HEK293T (cell line): ENCODE results near the gene EPS8L2.
A peak's percentile ranks its signal among the peaks of the same experiment; 100 is the strongest.
"Not testable (repeated sequence)": the region's sequence is repeated elsewhere in the genome, so short reads cannot be mapped to it uniquely, and the experiment has no call there.

ENCODE experiments used
- CTCF ChIA-PET: fragments of 350-600 bp; formaldehyde crosslinking; extraction: SDS; loops from one replicate; lab custom pipeline; 2021; ENCODE audit warnings: antibody characterized with exemption, inconsistent platforms; lab: Yijun Ruan, JAX
- POLR2A ChIA-PET: fragments of 350-600 bp; formaldehyde crosslinking; extraction: SDS; loops from one replicate; lab custom pipeline; 2020; ENCODE audit warnings: antibody characterized with exemption, inconsistent platforms; lab: Yijun Ruan, JAX
- DNase-seq: peaks from one replicate; pipeline ENCODE4 v3.0.0; 2012; ENCODE audit warnings: mixed read lengths; ENCODE audit errors: extremely low spot score
- ARNT ChIP-seq: fragments of 450-650 bp; IDR thresholded peaks from 2 replicates; pipeline ENCODE4 v1.6.1; 2017; ENCODE audit warnings: mild to moderate bottlenecking
- BHLHE40 ChIP-seq: fragments of 450-650 bp; IDR thresholded peaks from 2 replicates; pipeline ENCODE4 v1.6.1; 2016; ENCODE audit warnings: mild to moderate bottlenecking, moderate library complexity, borderline replicate concordance
- CTBP1 ChIP-seq: fragments of 450-650 bp; IDR thresholded peaks from 2 replicates; pipeline ENCODE4 v1.6.1; 2016; ENCODE audit warnings: borderline replicate concordance
- ELF4 ChIP-seq: fragments of 450-650 bp; IDR thresholded peaks from 2 replicates; pipeline ENCODE4 v1.6.1; 2017; ENCODE audit warnings: antibody characterized with exemption
- FOXA1 ChIP-seq: fragments of 450-650 bp; IDR thresholded peaks from 2 replicates; pipeline ENCODE4 v1.6.1; 2016; ENCODE audit warnings: mild to moderate bottlenecking
- FOXK2 ChIP-seq: fragments of 450-650 bp; IDR thresholded peaks from 2 replicates; pipeline ENCODE4 v1.6.1; 2016; ENCODE audit warnings: mild to moderate bottlenecking
- FOXM1 ChIP-seq: fragments of 450-650 bp; IDR thresholded peaks from 2 replicates; pipeline ENCODE4 v1.6.1; 2017; ENCODE audit warnings: mild to moderate bottlenecking, borderline replicate concordance
- HDGF ChIP-seq: fragments of 450-650 bp; IDR thresholded peaks from 2 replicates; pipeline ENCODE4 v1.6.1; 2017; ENCODE audit warnings: antibody characterized with exemption, borderline replicate concordance
- L3MBTL2 ChIP-seq: fragments of 450-650 bp; conservative IDR thresholded peaks from 2 replicates; pipeline ENCODE4 v1.6.1; 2016; ENCODE audit warnings: mild to moderate bottlenecking
- LEF1 ChIP-seq: fragments of 450-650 bp; IDR thresholded peaks from 2 replicates; pipeline ENCODE4 v1.6.1; 2017; ENCODE audit warnings: mild to moderate bottlenecking, borderline replicate concordance
- NFRKB ChIP-seq: fragments of 450-650 bp; IDR thresholded peaks from 2 replicates; pipeline ENCODE4 v1.6.1; 2016; ENCODE audit warnings: mild to moderate bottlenecking, moderate library complexity
- PKNOX1 ChIP-seq: fragments of 450-650 bp; IDR thresholded peaks from 2 replicates; pipeline ENCODE4 v1.6.1; 2016
- SP1 ChIP-seq: fragments of 450-650 bp; IDR thresholded peaks from 2 replicates; pipeline ENCODE4 v1.6.1; 2017
- SUZ12 ChIP-seq: fragments of 450-650 bp; IDR thresholded peaks from 2 replicates; pipeline ENCODE4 v1.6.1; 2016; ENCODE audit warnings: mild to moderate bottlenecking
- TARDBP ChIP-seq: fragments of 450-650 bp; IDR thresholded peaks from 2 replicates; pipeline ENCODE4 v1.6.1; 2016
- ZNF384 ChIP-seq: fragments of 450-650 bp; IDR thresholded peaks from 2 replicates; pipeline ENCODE4 v1.6.1; 2016

EPS8L2 gene

GRCh38 chr11:726278-727220 lies 20.5 kb downstream of the EPS8L2 start:
- TF ChIP-seq ELF4 (no peak), LEF1 (no peak), PKNOX1 (no peak), SUZ12 (no peak), FOXK2 (no peak), L3MBTL2 (no peak)
- ChIA-PET POLR2A (interaction anchor here (1.0 to 2.5 kb wide), 2 partner anchors 20 to 23 kb away, joined by 3 to 11 read pairs; partner anchors contain the start of gene TALDO1), CTCF (interaction anchor here (0.6 to 2.1 kb wide), 5 partner anchors 22 to 65 kb away, joined by 3 to 8 read pairs (median 5); partner anchors contain the start of gene TMEM80)
- no peak for DNase-seq

GRCh38 chr11:727281-727701 lies 21.3 kb downstream of the EPS8L2 start:
- DNase-seq = no peak
- TF ChIP-seq L3MBTL2 (no peak), ELF4 (no peak), NFRKB (no peak), SUZ12 (no peak), TARDBP (no peak)
- CTCF ChIA-PET = interaction anchor here (0.6 to 2.1 kb wide), 7 partner anchors 11 to 65 kb away, joined by 3 to 8 read pairs (median 5); partner anchors contain the start of gene TMEM80
- POLR2A ChIA-PET = interaction anchor here (2.5 kb wide), 1 partner anchor 20 kb away, joined by 11 read pairs; the partner anchor contains the start of gene TALDO1

- TF ChIP-seq ZNF384 (no peak), CTBP1 (no peak), TARDBP (no peak), FOXK2 (no peak), SP1 (no peak), ARNT (peak; percentile 20; the same call in 1 of the 2 replicates), HDGF (no peak), SUZ12 (no peak)
- CTCF ChIA-PET = interaction anchor here (0.6 to 2.1 kb wide), 8 partner anchors 12 to 174 kb away, joined by 3 to 8 read pairs (median 4); partner anchors contain the start of gene TMEM80
- POLR2A ChIA-PET = interaction anchor here (0.6 to 2.5 kb wide), 3 partner anchors 19 to 32 kb away, joined by 3 to 11 read pairs (median 3); partner anchors contain the start of genes TALDO1 and TMEM80
- peak; percentile 87 for DNase-seq
Measured at GRCh38 chr11:727859-728748, 22.1 kb downstream of the EPS8L2 start.

- CTCF ChIA-PET = interaction anchor here (0.8 to 1.9 kb wide), 4 partner anchors 15 to 175 kb away, joined by 3 to 8 read pairs (median 4); no protein-coding TSS in a partner anchor
- TF ChIP-seq SUZ12 (no peak), ELF4 (no peak), L3MBTL2 (no peak), NFRKB (no peak)
- POLR2A ChIA-PET = interaction anchor here (0.6 to 1.0 kb wide), 2 partner anchors 18 to 33 kb away, joined by 3 read pairs; partner anchors contain the start of genes TALDO1 and TMEM80
- DNase-seq = no peak
Measured at GRCh38 chr11:728901-729491, 23.0 kb downstream of the EPS8L2 start.

GRCh38 chr11:729492-730074 lies 23.6 kb downstream of the EPS8L2 start:
- CTCF ChIA-PET = interaction anchor here (0.5 kb wide), 1 partner anchor 17 kb away, joined by 3 read pairs; no protein-coding TSS in a partner anchor
- POLR2A ChIA-PET = no interaction called here
- no peak for DNase-seq

GRCh38 chr11:733072-733471 lies 27.0 kb downstream of the EPS8L2 start:
- POLR2A ChIA-PET = interaction anchor here (0.9 kb wide), 1 partner anchor 15 kb away, joined by 3 read pairs; no protein-coding TSS in a partner anchor
- no peak for TF ChIP-seq PKNOX1
- TF ChIP-seq FOXK2 = no peak
- no peak for TF ChIP-seq ARNT
- TF ChIP-seq HDGF = no peak
- TF ChIP-seq SP1 = no peak
- TF ChIP-seq NFRKB = no peak
- TF ChIP-seq BHLHE40 = no peak
- no peak for TF ChIP-seq CTBP1
- TF ChIP-seq ELF4 = no peak
- TF ChIP-seq FOXM1 = no peak
- TF ChIP-seq ZNF384 = no peak
- no peak for TF ChIP-seq TARDBP
- no peak for TF ChIP-seq LEF1
- no peak for TF ChIP-seq FOXA1
- no peak for TF ChIP-seq L3MBTL2
- CTCF ChIA-PET = no interaction called here
- no peak for DNase-seq

More at GRCh38 chr11:729492-730074, 23.6 kb downstream of the EPS8L2 start:
- TF ChIP-seq SUZ12 (no peak), ARNT (no peak), HDGF (no peak), TARDBP (no peak), ZNF384 (no peak), SP1 (no peak), FOXA1 (no peak)

GRCh38 chr11:734541-734940 lies 28.5 kb downstream of the EPS8L2 start:
- POLR2A ChIA-PET = interaction anchor here (0.7 kb wide), 1 partner anchor 12 kb away, joined by 3 read pairs; no protein-coding TSS in a partner anchor
- CTCF ChIA-PET, DNase-seq: not testable (repeated sequence)
